Measurements from ENCODE around the gene SLC25A21. TPM values are rescaled to one million over a fixed set of nuclear protein-coding genes. Genes with fewer than 3 reads are reported as not detected.
"Not testable (repeated sequence)": the region's sequence is repeated elsewhere in the genome, so short reads cannot be mapped to it uniquely, and the experiment has no call there.

Gene SLC25A21
- total RNA-seq, 1 donor from 2014 or later, result 0.91 TPM

DNA sequence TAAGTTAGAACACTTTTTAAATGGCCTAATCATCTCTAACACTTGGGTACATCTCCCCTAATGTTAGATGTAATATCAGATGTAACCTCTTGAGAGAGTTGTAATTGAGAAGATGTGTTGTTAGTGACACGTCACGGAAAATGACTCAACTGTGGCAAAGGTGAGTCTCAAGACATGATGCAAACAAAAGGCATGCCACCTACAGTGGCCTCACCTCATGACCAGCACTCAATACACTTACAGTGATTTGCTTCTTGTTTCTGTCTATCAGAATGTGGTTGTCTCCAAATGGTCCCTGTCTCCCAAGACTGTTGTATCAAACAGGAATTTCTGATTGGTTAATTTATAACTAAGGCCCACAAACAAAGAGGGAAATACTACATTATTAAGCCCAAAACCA, 91.2 kb downstream of the SLC25A21 start:
- H3K9me3 Mint-ChIP-seq (ENCODE audit: unreplicated experiment), result no peaks in the 10 kb centered on the region
- DNase-seq, result no peak
- H3K4me1 Mint-ChIP-seq (ENCODE audit: low read depth, unreplicated experiment), result no peaks in the 10 kb centered on the region
- no peaks in the 10 kb centered on the region for H3K36me3 Mint-ChIP-seq (ENCODE audit: unreplicated experiment)
- no peak overlapping the region for H3K4me3 Mint-ChIP-seq (ENCODE audit: unreplicated experiment)
- H3K27ac Mint-ChIP-seq (ENCODE audit: unreplicated experiment), result no peak overlapping the region
- H3K27me3 Mint-ChIP-seq (ENCODE audit: unreplicated experiment), result peaks cover 1% of the 10 kb centered on the region
- TF ChIP-seq, protein P1, sequence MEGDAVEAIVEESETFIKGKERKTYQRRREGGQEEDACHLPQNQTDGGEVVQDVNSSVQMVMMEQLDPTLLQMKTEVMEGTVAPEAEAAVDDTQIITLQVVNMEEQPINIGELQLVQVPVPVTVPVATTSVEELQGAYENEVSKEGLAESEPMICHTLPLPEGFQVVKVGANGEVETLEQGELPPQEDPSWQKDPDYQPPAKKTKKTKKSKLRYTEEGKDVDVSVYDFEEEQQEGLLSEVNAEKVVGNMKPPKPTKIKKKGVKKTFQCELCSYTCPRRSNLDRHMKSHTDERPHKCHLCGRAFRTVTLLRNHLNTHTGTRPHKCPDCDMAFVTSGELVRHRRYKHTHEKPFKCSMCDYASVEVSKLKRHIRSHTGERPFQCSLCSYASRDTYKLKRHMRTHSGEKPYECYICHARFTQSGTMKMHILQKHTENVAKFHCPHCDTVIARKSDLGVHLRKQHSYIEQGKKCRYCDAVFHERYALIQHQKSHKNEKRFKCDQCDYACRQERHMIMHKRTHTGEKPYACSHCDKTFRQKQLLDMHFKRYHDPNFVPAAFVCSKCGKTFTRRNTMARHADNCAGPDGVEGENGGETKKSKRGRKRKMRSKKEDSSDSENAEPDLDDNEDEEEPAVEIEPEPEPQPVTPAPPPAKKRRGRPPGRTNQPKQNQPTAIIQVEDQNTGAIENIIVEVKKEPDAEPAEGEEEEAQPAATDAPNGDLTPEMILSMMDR (IDR thresholded peaks at IDR 0.05; ENCODE audit: partially characterized antibody, unreplicated experiment), result no peak

DNA sequence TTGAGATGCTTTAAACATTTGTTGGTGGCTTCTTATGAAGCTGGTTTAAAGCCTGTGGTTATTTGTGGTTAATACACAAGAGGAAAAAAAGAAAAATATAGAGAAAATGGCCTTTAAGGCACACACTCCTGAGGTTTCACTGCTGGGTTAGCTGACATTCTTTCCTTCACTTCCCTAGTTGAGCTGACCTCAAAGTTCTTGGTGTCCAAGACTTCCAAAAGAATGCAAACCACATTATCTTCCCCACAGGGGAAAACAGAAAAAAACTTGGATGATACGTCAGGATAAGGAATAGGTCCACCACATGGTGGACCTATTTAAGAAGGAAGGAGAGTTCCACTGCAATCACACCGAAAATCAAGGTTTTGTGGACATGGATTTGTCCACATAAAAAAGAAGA, 94.3 kb downstream of the SLC25A21 start:
- Mint-ChIP-seq H3K4me3 (ENCODE audit: unreplicated experiment) (no peak overlapping the region), H3K27me3 (ENCODE audit: unreplicated experiment) (peaks cover 1% of the 10 kb centered on the region), H3K9me3 (ENCODE audit: unreplicated experiment) (no peaks in the 10 kb centered on the region), H3K27ac (ENCODE audit: unreplicated experiment) (no peak overlapping the region), H3K4me1 (ENCODE audit: low read depth, unreplicated experiment) (no peaks in the 10 kb centered on the region), H3K36me3 (ENCODE audit: unreplicated experiment) (no peaks in the 10 kb centered on the region)
- TF ChIP-seq, protein P1 (IDR thresholded peaks at IDR 0.05; ENCODE audit: partially characterized antibody, unreplicated experiment), result no peak
- DNase-seq, result no peak

DNA sequence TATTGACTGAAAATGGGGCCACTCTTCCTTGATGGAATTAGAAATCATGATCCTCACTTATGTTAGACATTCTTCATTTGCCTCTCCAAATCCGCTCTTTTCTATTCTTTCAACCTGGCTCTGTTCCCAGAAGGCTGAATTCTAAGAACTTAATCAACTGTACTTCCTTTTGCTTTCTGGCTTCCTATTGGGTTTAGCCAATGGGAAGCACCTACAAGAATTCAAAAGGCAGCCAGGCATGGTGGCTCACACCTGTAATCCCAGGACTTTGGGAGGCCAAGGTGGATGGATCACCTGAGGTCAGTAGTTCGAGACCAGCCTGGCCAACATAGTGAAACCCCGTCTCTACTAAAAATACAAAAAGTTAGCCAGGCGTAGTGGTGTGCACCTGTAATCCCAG, 98.1 kb downstream of the SLC25A21 start:
- H3K27ac Mint-ChIP-seq (ENCODE audit: unreplicated experiment); H3K9me3 Mint-ChIP-seq (ENCODE audit: unreplicated experiment): not testable (repeated sequence)

DNA sequence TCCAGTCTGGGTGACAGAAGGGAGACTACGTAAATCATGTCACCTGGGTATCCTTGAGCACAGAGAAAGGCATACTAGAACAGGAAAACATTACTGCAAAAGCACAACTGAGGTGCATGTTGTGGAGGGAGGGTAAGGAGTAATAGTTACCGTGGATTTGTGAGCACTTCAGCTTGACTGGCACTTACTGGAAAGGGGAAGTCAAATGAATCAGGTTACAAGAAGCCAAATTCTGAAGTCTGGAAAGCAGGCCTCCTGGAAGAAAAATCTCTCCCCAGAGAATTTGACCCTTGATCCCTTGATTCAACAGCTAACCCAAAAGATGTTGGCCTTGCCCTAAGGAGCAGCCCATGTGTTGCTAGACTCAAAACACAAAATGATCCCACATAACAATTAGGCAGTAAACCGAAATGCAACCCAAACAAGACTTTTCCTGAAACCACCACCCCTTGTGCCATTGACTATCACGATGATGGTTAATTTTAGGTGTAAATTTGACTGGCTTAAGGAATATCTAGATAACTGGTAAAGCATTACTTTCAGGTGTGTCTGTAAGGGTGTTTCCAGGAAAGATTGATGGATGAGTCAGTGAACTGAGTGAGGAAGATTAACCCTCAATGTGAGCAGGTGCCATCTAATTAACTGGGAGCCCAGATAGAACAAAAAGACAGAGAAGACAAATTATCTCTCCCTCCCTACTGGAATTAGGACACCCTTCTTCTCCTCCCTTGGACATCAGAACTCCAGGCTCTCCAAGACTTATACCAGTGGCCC, 108.8 kb downstream of the SLC25A21 start:
- no peaks in the 10 kb centered on the region for H3K36me3 Mint-ChIP-seq (ENCODE audit: unreplicated experiment)
- DNase-seq, result no peak
- H3K4me3 Mint-ChIP-seq (ENCODE audit: unreplicated experiment), result no peak overlapping the region
- no peaks in the 10 kb centered on the region for H3K4me1 Mint-ChIP-seq (ENCODE audit: low read depth, unreplicated experiment)
- TF ChIP-seq, protein P1 (IDR thresholded peaks at IDR 0.05; ENCODE audit: partially characterized antibody, unreplicated experiment), result no peak
- no peaks in the 10 kb centered on the region for H3K27me3 Mint-ChIP-seq (ENCODE audit: unreplicated experiment)
- H3K9me3 Mint-ChIP-seq (ENCODE audit: unreplicated experiment), result no peaks in the 10 kb centered on the region
- H3K27ac Mint-ChIP-seq (ENCODE audit: unreplicated experiment), result no peak overlapping the region

More for the DNA sequence above, 98.1 kb downstream of the SLC25A21 start:
- not testable (repeated sequence) for H3K36me3 Mint-ChIP-seq (ENCODE audit: unreplicated experiment); H3K27me3 Mint-ChIP-seq (ENCODE audit: unreplicated experiment); H3K4me3 Mint-ChIP-seq (ENCODE audit: unreplicated experiment); H3K4me1 Mint-ChIP-seq (ENCODE audit: low read depth, unreplicated experiment); DNase-seq

DNA sequence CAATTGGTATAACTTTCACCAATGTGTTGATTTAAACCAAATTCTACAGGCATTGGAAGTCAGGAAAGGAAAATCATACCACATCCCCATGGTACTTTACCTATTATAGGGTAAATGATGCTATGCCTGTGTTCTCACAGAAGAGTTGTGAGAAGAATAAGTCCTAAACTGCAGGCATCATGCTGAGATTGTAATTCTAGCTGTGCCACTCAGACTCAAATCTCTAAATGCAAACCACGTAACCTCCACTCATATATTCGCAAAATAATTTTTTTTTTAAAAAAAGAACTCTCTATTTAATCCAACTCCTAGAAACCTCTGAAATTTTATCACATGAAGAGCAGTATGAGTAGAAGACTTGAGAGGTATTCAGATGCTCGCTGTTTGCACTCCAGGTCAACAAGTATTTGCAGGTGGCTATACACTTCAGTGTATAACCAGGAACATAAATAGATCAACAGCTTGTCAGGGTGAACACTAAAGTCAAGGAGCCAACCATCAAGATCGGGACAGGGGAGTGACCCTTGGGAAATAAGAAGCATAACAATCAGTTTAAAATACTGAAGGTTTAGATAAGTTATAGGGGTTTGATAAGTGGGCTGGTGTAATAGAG, 110.1 kb downstream of the SLC25A21 start:
- Mint-ChIP-seq H3K27me3 (ENCODE audit: unreplicated experiment) (no peaks in the 10 kb centered on the region), H3K4me3 (ENCODE audit: unreplicated experiment) (no peak overlapping the region), H3K4me1 (ENCODE audit: low read depth, unreplicated experiment) (no peaks in the 10 kb centered on the region), H3K27ac (ENCODE audit: unreplicated experiment) (no peak overlapping the region), H3K36me3 (ENCODE audit: unreplicated experiment) (no peaks in the 10 kb centered on the region), H3K9me3 (ENCODE audit: unreplicated experiment) (no peaks in the 10 kb centered on the region)
- TF ChIP-seq, protein P1 (IDR thresholded peaks at IDR 0.05; ENCODE audit: partially characterized antibody, unreplicated experiment), result no peak
- DNase-seq, result no peak
